HS-27A (cell line): ENCODE data around the gene VSIG2.
"Not testable (repeated sequence)": the region's sequence is repeated elsewhere in the genome, so short reads cannot be mapped to it uniquely, and the experiment has no call there.

Experiments used
- DNase-seq: peaks from one replicate; pipeline ENCODE4 v3.0.0-alpha.2; 2012; ENCODE audit warnings: low read depth, missing footprints

The VSIG2 gene

GRCh38 chr11:124751741-124752470, at the start of gene VSIG2:
VSIG2 (minus strand) TSS chr11:124752255; CDS start chr11:124752137, 118 bp downstream.
- DNase-seq, result no peak

DNA sequence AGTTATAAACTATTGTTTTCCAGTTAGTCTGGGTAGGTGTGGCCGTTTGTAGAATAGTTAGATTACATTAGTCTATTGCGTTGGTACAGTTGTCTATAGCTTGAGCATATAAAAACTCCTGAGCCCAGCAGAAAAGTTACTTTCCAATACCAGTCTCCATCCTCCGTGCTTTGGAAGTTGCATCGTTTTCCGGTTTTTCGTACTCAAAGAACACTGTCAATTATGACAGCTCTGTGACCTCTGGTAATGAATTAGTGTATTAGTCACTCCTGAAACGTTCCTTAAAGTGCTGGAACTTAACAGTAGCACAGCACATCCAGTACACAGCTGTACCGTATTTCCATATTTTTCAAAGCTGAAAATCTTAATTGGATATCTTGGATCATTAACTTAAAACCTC, 49.0 kb upstream of the VSIG2 start:
- no peak for DNase-seq

DNA sequence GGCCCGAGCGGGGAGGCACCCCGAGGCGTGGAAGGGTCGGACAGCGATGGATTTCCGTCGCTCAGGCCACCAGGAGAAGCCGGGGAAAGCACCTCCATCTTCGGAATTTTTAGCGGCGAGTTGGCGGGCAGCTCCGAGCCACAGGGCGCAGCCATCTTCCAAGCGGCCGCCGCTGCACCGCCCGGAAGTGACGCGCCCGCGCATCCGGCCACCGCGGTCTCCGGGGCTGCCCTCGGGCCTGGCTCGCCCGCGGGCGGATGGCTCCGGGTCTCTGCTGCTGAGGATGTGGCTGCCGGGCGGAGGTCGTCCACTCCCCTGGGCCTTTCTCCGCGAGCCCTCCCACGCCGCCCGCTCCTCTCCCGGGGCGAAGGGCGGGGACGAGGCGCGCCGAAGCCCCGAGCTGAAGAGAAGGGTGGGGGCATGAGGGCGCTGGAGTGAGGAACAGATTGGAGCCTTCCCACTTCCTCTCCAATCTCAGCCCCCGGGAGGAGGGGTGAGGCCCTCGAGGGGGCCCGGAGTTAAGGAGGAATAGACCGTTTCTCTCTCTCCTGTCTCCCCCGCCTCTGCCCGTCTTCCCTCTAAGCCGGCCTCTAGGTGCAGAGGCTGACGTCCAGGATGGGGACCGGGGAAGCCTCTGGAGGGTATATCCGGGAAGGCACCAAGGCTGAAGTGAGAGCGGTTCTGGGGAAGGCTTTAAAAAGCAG, 48.3 kb upstream of the VSIG2 start, which contains the start of gene MSANTD2:
Gene MSANTD2, minus strand, starts transcription at position 181 of the 704 bp plus-strand sequence. Its CDS starts 26 bp downstream, at position 155.
- no peak for DNase-seq

GRCh38 chr11:124799348-124800225, 47.5 kb upstream of the VSIG2 start:
- DNase-seq, result no peak

- DNase-seq, result peak; percentile 11
Observed at GRCh38 chr11:124798991-124799347, 46.9 kb upstream of the VSIG2 start.

- DNase-seq, result no peak
Observed at GRCh38 chr11:124796312-124796711, 44.3 kb upstream of the VSIG2 start.

- DNase-seq, result no peak
Observed at GRCh38 chr11:124793466-124794278, 41.6 kb upstream of the VSIG2 start.

- no peak for DNase-seq
Observed at GRCh38 chr11:124791626-124792341, 39.7 kb upstream of the VSIG2 start.

DNA sequence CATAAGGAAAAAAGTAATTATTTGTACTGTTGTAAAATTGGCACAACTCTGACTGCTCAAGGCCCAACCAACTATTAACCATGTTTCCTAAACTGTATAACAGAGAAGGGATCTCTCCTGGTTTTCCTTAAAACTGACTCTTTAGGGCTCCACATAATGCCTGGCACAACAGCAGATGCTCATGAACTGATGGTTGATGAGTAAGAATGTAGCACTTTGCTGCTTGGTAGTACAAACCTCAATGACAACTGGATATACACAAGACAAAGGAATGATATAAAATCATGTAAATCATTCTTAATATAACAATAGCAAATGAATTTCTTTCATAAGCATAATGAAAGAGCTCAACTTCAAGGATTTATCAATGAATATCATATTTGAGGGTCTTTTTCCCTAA, 36.5 kb upstream of the VSIG2 start:
- DNase-seq, result no peak

- no peak for DNase-seq
Observed at GRCh38 chr11:124784051-124784450, 32.0 kb upstream of the VSIG2 start.

DNA sequence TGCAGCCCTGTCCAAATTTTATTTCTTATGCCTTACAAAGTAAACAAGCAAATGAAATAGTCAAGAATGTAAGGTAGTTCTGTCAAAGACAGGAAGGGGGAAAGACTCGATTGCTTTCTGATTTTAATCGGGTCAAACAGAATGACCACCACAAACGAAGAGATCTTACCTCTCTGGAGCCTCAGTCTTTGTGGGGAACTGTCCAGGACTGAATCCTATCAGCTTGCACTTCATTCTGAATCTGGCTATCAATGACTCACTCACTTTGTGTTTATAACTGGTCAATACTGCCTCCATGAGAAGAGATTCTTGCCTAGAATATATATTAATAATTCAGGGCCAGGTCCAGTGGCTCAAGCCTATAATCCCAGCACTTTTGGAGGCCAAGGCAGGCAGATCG, 30.9 kb upstream of the VSIG2 start:
- no peak for DNase-seq

GRCh38 chr11:124779568-124779967, 27.5 kb upstream of the VSIG2 start:
- DNase-seq, result no peak

DNA sequence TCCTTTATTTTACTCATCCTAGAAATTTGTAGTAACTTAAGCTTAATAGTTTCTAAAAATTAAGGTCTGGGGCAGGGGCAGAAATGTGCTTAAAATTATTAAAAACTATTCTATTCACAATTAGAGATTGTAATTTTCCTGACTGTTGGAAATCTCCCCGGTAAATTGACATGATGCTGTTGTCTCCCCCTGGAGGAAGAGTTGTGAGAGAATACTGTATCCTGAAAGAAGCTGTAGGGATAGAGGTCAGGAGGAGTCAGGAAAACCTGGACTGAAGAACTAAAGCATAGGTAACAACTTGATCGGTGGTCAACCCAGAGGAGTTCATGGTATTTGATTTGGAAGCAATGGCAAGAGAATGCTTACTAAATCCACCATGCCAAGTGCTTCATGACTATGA, 26.2 kb upstream of the VSIG2 start:
- DNase-seq, result no peak

DNA sequence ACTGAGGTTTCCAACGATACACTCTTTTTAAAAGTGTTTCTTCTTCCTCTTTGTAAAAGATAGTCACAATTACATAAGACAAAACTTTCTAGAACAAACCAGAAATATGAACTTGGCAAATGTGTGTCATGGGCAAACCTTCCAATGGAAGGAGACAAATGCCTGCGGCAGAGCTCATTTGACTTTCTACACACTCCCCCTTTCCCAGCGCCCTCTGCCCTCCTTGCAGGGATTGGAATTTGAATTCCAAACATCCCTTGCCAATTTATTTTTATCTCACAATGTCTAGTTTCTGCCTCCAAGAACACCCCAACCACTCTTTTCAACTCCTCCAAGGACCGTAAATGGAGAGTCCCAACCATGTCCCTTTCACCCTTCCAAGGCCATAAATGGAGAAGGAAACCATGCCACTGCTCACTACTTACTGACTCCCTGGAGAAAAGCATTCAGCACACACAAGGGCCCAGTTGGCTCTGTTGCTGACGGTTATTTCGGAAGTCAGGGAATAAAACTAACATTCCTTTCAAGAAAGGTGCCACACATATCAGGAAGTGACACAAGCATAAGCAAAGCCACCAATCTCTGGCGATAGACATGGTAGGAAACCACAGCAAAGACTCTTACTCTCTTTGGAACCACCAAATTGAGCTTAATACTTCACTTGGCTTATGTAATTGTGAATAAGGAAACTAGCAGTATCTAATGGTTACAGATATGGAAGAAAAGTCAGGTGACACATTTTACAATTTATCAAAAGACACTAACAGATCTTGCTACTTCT, 25.0 kb upstream of the VSIG2 start:
- no peak for DNase-seq

DNA sequence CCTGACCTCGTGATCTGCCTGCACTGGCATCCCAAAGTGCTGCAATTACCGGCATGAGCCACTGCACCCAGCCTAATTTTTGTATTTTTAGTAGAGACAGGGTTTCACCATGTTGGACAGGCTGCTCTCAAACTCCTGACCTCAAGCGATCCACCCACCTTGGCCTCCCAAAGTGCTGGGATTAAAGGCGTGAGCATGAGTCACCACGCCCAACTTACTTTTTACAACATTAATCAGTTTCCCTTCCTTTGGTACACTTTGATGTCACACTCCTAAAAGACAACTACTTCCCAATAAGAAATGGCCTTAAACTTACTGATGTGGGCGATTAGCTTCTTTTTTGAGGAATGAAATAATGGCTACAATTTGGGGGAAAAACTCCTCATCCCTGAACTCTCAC, 18.9 kb upstream of the VSIG2 start:
- not testable (repeated sequence) for DNase-seq

- no peak for DNase-seq
Observed at GRCh38 chr11:124769806-124770774, 18.0 kb upstream of the VSIG2 start.

DNA sequence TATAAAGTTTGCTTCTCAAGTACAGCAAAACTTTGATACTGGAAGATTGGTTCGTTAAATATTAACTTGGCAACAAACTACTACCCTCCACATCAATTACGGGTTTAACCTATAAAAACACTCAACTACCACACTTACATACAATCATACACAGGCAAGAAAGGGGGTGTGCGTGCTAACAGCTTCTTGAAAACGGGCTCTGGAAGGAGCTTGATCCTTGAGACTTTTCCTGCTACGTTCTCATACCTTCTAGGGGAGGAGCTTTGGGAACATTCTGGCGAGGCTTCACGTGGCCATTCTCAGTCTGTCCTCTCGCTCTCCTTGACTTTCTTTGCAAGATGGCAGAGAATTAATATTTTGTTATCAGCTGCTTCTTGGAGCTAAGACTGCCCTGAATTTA, 16.9 kb upstream of the VSIG2 start:
- DNase-seq, result no peak

GRCh38 chr11:124766156-124766555, 14.1 kb upstream of the VSIG2 start:
- DNase-seq, result no peak
